Mucosa of stomach (tissue), 1 donor: ENCODE results near the gene DOCK3.

Source experiments
- H3K27me3 ChIP-seq: one replicate; pipeline ENCODE4 v1.7.0; 2013; ENCODE audit warnings: mild to moderate bottlenecking, low read length; ENCODE audit not compliant: control insufficient read depth, insufficient read depth
- H3K36me3 ChIP-seq: one replicate; pipeline ENCODE4 v1.7.0; 2013; ENCODE audit warnings: low read length; ENCODE audit not compliant: control insufficient read depth, insufficient read depth
- H3K4me1 ChIP-seq: one replicate; pipeline ENCODE4 v1.7.0; 2013; ENCODE audit warnings: mild to moderate bottlenecking, low read length; ENCODE audit not compliant: control insufficient read depth, insufficient read depth
- H3K4me3 ChIP-seq: one replicate; pipeline ENCODE4 v1.7.0; 2013; ENCODE audit warnings: low read length
- H3K9ac ChIP-seq: one replicate; pipeline ENCODE4 v1.7.0; 2013; ENCODE audit warnings: mild to moderate bottlenecking, low read length, moderate library complexity
- H3K9me3 ChIP-seq: one replicate; pipeline ENCODE4 v1.7.0; 2013; ENCODE audit warnings: mild to moderate bottlenecking, low read length, moderate library complexity; ENCODE audit not compliant: control insufficient read depth
- donor health status: Pancreatic carcinoma.

Gene DOCK3

DNA sequence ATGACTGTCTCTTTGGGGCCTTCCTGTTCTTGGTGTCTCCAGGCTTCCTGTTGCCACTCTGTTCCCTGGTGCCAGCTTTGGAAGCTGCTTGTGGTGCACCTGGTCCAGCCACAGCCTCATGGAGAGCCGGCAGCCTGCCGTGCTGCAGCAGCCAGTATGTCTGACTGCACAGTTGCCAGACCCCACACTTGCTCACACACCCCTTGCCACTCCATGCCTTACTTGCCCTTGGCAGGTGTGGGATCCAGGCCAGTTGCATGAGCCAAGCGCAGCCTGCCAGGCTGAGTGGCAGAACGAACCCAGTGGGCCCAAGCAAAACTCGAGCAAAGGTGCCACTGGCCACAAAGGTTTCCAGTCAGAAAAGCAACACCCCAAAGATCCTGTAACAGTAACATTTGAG is 309.2 kb downstream of the DOCK3 start:
- H3K4me3 ChIP-seq: no peak overlapping the region
- no peaks in the 10 kb centered on the region for H3K27me3 ChIP-seq
- H3K36me3 ChIP-seq: no peaks in the 10 kb centered on the region
- no peak overlapping the region for H3K9ac ChIP-seq
- H3K9me3 ChIP-seq: no peaks in the 10 kb centered on the region
- H3K4me1 ChIP-seq: no peaks in the 10 kb centered on the region

GRCh38 chr3:50985893-50986292 is 311.2 kb downstream of the DOCK3 start:
- Histone ChIP-seq H3K36me3 (no peaks in the 10 kb centered on the region), H3K27me3 (no peaks in the 10 kb centered on the region), H3K9me3 (no peaks in the 10 kb centered on the region), H3K9ac (no peak overlapping the region), H3K4me3 (no peak overlapping the region), H3K4me1 (no peaks in the 10 kb centered on the region)

DNA sequence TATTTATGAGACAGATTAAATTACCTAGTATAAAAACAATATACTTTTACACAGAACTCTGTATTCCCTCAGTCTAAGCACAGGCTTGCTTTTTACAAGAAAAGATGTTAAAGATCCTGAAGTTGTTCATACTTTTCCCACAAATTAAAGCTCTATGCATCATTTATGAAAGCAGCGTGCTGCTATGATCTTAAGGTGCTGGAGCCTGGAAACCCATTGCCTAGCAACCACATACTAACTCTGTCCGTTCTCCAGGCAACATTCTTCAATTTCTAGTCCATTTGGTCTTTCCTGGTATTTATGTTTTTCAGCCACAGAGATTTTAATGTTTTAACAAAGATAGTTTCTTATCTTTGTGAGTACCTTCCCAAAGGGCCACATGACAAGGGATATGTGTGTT is 312.0 kb downstream of the DOCK3 start:
- Histone ChIP-seq H3K36me3 (no peaks in the 10 kb centered on the region), H3K4me1 (no peaks in the 10 kb centered on the region), H3K4me3 (no peak overlapping the region), H3K9ac (no peak overlapping the region), H3K27me3 (no peaks in the 10 kb centered on the region), H3K9me3 (no peaks in the 10 kb centered on the region)

DNA sequence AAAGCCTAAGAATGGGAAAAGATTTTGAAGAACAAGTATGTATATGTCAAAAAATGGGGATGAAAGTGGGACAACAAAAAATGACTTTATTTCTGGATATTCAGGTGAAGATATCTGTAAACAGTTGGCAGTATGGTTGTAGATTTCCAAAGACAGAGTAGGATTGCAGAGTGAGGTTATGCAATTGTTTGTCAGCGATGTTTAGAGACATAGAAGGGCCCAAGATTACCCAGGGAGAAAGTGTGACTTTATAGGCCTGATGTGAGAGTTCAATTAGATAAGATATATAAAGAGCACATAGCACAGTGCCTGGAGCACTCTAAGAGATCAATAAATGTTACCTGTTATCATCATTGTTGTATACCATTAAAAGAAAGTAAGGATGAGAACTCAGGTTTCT is 319.8 kb downstream of the DOCK3 start:
- Histone ChIP-seq H3K4me3 (no peak overlapping the region), H3K9me3 (no peaks in the 10 kb centered on the region), H3K27me3 (no peaks in the 10 kb centered on the region), H3K36me3 (no peaks in the 10 kb centered on the region), H3K9ac (no peak overlapping the region), H3K4me1 (no peaks in the 10 kb centered on the region)

DNA sequence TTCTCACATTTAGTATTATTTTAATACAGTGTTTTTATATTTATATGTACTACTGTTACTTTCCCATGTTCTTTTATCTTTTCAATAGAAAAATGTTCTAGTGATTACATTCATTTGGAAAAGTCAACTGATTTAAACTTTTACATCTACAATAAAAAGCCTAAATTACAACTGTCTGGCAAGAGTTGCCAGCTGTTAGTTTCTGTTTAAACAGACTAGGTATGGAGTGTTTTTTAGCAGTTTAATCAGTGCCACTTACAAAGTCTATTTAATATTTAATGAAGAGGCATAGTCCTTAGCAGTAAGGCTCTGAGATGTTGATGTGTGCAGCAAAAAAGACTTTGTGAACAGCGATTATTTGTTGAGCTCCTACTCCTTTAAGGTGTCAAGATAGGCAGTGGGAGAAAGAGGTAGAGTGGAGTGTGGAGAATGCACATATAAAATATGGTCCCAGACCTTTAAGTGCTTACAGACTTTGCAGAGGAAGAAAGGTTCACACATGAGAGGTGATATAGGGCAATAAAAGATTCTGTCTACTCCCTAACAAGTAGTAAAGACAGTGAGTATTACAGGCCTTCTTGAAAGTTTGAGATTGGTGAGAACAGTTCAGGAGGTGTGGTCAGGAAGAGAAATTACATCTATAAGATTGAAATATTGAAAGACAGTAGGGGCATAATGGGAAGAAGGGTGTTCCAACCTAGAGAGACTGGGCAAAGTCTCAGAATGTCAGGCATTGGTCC is 320.5 kb downstream of the DOCK3 start:
- Histone ChIP-seq H3K36me3 (no peaks in the 10 kb centered on the region), H3K4me3 (no peak overlapping the region), H3K27me3 (no peaks in the 10 kb centered on the region)

DNA sequence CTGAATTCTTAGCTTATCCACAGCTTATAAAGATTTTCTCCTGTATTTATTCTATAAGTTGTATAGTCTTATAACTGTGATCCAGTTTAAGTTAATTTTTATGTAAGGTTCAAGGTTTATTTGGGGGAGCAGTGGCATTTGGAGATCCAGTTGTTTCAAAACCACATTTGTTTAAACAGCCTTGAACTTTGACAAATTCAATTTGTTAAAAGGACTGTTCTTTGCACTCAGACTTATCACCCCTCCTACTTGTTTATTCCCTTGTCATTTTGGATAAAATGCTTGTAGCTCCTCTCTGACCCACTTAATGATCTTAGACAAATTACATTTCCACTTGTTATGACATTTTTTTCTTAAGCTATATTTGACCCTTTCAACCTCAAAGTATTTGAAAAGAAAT is 327.8 kb downstream of the DOCK3 start:
- Histone ChIP-seq H3K9me3 (no peaks in the 10 kb centered on the region), H3K9ac (no peak overlapping the region), H3K27me3 (no peaks in the 10 kb centered on the region), H3K4me3 (no peak overlapping the region), H3K4me1 (no peaks in the 10 kb centered on the region), H3K36me3 (no peaks in the 10 kb centered on the region)

More for the DNA sequence above, 320.5 kb downstream of the DOCK3 start:
- H3K4me1 ChIP-seq: no peaks in the 10 kb centered on the region
- H3K9me3 ChIP-seq: no peaks in the 10 kb centered on the region
- no peak overlapping the region for H3K9ac ChIP-seq

DNA sequence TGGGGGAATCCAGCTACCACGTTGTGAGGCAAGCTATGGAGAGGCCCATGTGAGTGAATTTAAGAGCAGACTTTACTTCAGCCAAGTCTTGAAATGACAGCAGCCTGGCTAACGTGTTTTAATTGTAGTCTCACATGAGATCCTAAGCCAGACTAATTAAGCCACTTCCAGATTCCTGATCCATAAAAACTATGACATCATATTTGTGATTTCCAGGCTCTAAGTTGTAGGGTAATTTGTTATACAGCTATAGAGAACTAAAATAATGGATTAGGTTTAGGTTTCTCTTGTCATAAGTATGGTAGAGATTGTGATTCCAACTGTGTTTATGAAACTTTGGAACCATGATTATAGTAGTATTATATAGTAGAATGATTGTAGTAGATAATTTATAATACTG is 329.5 kb downstream of the DOCK3 start:
- no peak overlapping the region for H3K4me3 ChIP-seq
- H3K36me3 ChIP-seq: no peaks in the 10 kb centered on the region
- H3K9me3 ChIP-seq: no peaks in the 10 kb centered on the region
- no peaks in the 10 kb centered on the region for H3K27me3 ChIP-seq
- H3K9ac ChIP-seq: no peak overlapping the region
- no peaks in the 10 kb centered on the region for H3K4me1 ChIP-seq

GRCh38 chr3:51024121-51024520 is 349.4 kb downstream of the DOCK3 start:
- no peaks in the 10 kb centered on the region for H3K36me3 ChIP-seq
- no peaks in the 10 kb centered on the region for H3K27me3 ChIP-seq
- H3K9me3 ChIP-seq: no peaks in the 10 kb centered on the region
- H3K4me1 ChIP-seq: peaks cover 19% of the 10 kb centered on the region
- H3K4me3 ChIP-seq: no peak overlapping the region
- H3K9ac ChIP-seq: no peak overlapping the region

DNA sequence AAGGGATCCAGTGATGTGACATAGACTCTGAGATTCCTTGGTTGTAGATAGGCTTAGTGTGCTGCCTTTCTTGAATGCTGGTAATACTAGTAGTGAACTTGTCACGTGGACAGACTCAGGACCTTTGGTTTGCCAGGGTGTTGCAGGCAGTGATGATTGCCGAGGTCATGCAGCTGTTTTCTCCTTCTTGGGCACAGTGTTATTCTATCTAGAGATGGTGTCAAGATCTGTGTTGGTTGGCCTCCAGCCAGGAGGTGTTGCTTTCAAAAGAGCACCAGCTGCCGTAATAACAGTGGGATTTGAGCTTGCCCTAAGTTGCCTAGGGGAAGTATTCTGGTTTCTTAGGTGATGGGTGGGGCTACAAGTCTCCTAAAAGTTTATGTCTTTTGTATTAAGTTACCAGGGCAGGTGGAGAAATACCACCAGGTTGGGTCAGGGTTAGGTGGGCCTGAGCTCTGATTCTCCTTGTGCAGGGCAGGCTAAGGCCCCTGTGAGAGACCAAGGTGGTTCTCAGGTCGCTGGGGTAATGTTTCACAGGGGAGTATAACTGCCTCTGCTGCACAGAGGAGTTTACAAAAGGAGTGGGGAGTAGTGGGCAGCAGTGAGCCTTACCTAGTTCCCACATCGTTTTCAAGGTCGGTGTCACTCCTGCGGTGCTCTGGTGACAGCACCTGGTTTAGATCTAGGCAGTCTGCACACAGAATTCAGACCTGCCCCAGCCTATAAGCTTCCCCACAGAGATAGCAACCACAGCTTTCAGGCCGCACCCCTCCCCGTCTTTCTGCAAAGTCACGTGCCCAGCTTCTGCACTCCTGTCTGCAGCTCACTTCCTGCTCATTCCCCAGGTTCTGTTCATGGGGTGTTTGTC is 350.3 kb downstream of the DOCK3 start:
- Histone ChIP-seq H3K9me3 (no peaks in the 10 kb centered on the region), H3K27me3 (no peaks in the 10 kb centered on the region), H3K36me3 (no peaks in the 10 kb centered on the region), H3K9ac (no peak overlapping the region), H3K4me3 (no peak overlapping the region), H3K4me1 (peaks cover 19% of the 10 kb centered on the region)

- H3K4me1 ChIP-seq: no peaks in the 10 kb centered on the region
- no peaks in the 10 kb centered on the region for H3K9me3 ChIP-seq
- no peaks in the 10 kb centered on the region for H3K27me3 ChIP-seq
- H3K9ac ChIP-seq: no peak overlapping the region
- no peak overlapping the region for H3K4me3 ChIP-seq
- H3K36me3 ChIP-seq: no peaks in the 10 kb centered on the region
Observed at GRCh38 chr3:51031666-51032065, 356.9 kb downstream of the DOCK3 start.

DNA sequence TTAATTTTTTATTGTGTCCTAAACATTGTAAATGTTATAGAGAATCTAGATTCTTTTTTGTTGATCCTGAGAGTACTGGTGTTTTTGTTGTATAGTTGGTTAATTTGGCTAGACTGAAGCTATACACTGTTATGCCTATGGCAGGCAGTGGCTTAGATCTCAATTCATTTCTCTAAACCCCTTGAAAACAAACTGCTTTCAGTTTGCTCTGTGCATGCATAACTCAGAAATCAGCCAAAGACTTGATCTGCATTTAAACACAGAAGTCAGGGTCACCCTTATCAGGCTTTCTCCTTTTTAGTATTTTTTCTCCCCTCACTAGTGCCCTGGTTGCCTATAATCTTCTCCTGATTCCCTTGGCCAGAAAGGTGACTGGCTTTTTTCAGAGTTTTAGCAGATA is 360.9 kb downstream of the DOCK3 start:
- Histone ChIP-seq H3K4me1 (no peaks in the 10 kb centered on the region), H3K4me3 (no peak overlapping the region), H3K9me3 (no peaks in the 10 kb centered on the region), H3K27me3 (no peaks in the 10 kb centered on the region), H3K36me3 (no peaks in the 10 kb centered on the region), H3K9ac (no peak overlapping the region)

DNA sequence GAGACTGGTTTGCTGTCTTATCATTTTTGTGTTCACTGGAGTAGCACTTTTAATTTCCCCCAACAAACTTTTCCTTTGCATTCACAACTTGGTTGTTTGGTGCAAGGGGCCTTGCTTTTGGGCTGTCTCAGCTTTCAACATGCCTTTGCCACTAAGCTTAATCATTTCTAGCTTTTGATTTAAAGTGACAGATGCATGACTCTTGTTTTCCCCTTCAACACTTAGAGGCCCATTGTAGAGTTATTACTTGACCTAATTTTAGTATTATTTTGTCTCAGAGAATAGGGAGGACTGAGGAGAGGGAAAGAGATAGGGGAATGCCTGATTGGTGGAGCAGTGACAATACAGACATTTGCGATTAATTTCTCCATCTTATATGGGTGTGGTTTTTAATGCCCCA is 370.3 kb downstream of the DOCK3 start:
- no peaks in the 10 kb centered on the region for H3K27me3 ChIP-seq
- no peaks in the 10 kb centered on the region for H3K9me3 ChIP-seq
- H3K4me1 ChIP-seq: no peaks in the 10 kb centered on the region

More for the DNA sequence above, 370.3 kb downstream of the DOCK3 start:
- Histone ChIP-seq H3K36me3 (no peaks in the 10 kb centered on the region), H3K9ac (no peak overlapping the region), H3K4me3 (no peak overlapping the region)
